HG02759 (cell line): ENCODE measurements around the gene INSYN1.
"Not testable (repeated sequence)": the region's sequence is repeated elsewhere in the genome, so short reads cannot be mapped to it uniquely, and the experiment has no call there.

Source experiments
- ATAC-seq: cut with Tn5 transposase; IDR thresholded peaks from one replicate; pipeline ENCODE4 v1.9.1; 2021; ENCODE audit warnings: mild to moderate bottlenecking, moderate library complexity; ENCODE audit not compliant: unreplicated experiment

The INSYN1 gene

DNA sequence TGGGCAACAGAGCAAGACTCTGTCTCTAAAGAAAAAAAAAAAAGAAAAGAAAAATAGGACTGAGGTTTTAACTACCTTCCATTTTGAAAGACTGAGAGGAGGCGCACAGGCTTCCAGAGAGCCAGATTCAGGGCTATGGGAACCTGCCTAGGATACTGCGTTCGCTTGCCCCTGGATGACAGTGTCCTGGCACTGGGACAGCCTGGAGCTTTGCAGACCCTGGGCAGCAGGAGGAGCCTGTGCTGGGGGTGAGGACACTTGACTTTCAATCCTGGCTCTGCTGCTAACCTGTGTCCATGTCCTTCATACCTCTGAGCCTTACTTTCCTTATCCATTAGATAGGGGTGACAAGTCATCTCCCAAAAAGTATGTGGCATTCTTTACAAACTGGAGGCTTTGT is 37.7 kb downstream of the INSYN1 start:
- no peak for ATAC-seq

DNA sequence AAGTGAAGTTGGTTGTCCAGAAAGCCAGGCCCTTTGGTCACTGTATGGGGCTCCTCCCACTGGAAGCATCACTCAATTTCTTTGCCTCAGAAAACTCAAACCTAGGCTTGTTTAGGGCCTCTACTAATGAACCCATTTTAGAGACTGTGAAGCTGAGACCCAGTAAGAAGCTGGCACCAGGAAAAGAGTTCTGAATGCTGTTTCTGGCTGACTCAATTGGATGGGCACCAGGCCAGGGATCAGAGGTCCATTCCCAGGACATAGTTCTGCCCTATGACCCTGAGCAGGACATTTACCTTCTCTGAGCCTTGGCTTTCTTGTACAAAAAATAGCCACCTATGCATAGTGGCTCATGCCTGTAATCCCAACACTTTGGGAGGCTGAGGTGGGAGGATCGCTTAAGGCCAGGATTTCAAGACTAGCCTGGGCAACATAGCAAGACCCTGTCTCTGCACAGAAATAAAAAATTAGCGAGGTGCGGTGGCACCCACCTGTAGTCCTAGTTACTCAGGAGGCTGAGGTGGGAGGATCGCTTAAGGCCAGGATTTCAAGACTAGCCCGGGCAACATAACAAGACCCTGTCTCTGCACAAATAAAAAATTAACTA is 38.4 kb downstream of the INSYN1 start:
- ATAC-seq, result no peak

DNA sequence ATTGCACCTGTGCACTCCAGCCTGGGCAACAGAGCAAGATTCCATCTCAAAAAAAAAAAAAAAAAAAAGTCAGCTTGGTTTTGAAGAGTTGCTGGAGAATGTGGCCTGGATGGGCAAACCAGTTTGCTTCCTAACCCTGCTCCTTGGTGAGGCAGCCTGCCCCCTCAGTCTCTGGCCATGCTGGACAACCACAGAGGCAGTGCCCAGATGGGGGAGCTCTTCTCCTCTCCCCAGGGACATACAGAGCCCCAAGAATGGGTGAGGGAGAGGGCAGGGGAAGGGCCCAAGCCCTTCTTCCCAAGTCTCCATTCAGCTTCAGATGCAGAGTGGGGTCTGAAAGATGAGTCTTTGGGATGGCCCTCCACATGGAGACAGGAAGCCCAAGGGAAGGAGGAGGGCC is 41.0 kb downstream of the INSYN1 start:
- ATAC-seq, result no peak

DNA sequence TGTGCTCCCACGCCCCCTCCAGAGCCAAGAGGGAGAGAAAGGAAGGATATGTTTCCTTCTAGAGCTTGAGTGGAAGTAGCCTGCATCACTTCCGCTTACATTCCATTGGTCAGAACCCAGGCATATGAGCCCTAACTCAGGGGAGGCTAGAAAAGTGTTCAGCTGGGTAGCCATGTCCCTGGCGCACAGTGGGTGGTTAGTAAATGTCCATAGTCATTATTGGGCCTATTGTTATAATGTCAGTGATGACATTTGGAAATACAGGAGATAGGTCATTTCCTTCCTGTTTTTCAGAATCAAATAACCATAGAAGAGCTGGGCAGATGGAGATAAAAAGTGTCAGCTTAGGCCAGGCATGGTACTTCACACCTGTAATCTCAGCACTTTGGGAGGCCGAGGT is 41.6 kb downstream of the INSYN1 start:
- no peak for ATAC-seq

DNA sequence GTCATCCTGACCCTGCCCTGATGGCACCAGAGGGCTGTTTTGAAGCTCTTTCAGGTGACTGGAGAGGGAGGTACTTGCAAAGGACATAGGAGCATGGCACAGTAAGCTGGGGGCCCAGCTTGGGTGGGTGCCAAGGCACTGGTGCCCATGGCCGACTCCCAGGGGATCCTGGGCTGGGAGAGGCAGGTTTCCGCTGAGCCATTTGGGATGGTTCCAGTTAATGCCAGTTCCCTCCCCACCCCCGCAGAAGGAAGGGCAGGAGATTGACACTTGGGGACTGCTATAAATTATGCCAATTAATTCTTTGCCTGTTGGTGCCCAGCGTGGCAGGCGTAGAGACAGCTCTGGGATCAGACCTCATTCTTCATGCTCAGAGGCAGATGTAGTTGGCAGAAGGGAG is 42.8 kb downstream of the INSYN1 start:
- ATAC-seq, result no peak

DNA sequence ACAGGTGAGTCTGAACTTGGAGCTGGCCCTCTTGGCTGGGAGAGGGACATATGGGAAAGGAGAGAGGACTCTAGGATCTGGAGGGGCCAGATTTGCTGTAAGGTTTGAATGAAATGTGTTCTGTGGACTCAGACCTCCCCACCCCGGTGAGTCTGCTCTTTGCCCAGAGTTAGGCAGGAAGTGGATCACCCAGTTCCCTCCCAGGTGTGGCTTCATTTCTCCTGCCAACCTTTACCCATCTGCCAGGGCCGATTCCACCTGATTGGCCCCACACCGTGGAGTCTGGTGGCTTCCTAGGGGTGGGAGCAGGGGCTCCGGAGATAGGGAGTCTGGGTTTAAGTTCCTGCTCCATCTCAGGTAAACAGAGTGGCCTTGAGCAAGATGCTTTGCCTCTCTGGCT is 43.5 kb downstream of the INSYN1 start:
- ATAC-seq, result no peak

DNA sequence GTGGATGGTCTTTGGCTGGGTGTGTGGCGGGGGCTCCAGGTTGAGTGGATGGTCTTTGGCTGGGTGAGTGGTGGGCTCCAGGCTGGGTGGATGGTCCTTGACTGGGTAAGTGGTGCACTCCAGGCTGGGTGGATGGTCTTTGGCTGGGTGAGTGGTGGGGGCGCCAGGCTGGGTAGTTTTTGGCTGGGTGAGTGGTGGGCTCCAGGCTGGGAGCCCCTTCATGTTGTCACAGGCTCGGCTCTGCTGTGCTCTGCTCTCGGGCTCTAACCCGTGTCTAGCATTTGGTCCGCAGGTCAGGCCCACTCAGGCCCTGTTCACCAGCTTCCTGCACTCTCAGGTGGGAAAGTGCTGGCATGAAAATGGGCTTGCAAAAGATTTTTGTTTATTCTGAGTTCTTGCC is 43.9 kb downstream of the INSYN1 start:
- ATAC-seq, result no peak

DNA sequence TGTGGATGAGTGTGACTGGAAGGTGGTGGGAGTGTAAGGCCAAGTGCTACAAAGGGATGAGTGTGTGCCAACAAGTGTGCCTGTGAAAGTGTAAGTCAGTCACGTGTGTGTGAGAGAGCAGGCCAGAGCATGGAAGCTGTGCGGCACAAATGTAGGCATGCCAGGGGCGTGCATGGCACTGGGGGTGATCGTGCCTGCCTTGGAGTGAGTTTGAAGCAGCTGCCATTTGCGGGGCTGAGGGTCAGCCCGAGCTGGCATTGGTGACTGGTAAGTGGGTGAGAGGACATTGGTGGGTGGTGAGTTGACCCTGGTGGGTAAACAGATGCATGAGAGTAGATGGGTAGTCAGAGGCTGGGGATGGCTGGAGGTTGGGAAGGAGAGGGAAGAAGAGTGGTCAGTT is 44.5 kb downstream of the INSYN1 start:
- ATAC-seq, result no peak

DNA sequence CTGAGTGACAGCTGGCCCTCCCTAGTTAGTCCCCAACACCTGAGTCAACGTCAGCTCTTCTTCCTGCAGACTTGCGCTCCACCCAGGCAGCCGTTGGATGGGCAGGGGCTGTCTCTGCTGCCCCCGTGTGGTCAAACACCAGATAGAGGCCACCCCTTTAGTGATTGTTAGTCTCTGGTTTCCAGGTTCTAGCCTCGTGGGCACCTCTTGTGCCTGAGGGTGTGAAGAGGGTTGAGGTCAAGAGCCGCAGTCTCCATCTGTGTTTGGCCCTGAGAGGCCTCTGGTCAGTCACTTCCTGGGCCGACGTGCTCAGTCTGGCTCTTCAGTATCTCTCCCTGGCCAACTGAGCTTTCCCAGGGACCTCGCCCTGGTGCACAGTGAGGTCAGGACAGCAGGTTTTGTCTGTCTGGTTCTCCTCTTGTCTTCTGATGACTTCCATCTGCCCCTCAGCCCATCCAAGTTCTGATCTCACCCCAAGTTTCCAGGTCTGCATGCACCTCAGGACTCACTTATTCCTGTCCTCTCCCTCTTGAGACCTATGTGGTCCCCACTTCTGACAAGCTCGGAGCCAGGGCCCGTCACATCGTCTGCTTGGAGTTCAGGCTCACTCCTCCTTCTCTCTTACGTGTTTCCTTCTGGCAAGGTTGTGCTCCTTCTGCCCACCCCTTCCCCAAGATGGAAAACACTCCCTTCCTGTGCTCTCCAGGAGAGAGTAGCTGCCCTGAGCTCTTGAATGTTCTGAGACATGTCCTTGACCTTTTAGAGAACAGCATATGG is 48.1 kb downstream of the INSYN1 start:
- ATAC-seq, result no peak

DNA sequence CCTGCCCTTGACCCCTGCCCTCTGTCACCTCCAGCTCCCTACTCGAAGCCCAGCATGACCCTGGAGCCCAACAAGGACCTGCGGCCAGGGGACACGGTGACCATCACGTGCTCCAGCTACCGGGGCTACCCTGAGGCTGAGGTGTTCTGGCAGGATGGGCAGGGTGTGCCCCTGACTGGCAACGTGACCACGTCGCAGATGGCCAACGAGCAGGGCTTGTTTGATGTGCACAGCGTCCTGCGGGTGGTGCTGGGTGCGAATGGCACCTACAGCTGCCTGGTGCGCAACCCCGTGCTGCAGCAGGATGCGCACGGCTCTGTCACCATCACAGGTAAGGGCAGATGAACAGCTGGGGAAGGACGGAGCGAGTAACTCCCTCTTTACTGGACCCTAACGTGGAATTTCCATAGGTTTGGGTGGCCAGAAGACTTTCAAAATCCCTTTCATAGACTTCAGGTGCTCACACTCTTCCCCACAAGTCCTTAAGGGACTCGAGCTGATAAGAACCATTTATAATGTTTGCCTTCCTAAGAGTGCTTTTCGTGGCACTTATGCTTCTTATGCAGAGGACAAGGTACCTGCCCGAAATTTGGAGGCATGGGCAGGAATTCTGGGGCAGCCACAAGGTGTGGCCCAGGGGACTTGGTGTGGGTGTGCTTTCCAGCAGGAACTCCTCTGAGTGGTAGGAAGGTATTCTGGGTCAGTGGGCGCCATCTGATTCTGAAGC is 48.8 kb downstream of the INSYN1 start:
- not testable (repeated sequence) for ATAC-seq

DNA sequence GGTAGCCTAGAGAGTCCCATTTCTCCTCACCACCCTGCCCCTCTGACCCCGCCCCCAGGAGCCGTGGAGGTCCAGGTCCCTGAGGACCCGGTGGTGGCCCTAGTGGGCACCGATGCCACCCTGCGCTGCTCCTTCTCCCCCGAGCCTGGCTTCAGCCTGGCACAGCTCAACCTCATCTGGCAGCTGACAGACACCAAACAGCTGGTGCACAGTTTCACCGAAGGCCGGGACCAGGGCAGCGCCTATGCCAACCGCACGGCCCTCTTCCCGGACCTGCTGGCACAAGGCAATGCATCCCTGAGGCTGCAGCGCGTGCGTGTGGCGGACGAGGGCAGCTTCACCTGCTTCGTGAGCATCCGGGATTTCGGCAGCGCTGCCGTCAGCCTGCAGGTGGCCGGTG is 49.5 kb downstream of the INSYN1 start:
- not testable (repeated sequence) for ATAC-seq

DNA sequence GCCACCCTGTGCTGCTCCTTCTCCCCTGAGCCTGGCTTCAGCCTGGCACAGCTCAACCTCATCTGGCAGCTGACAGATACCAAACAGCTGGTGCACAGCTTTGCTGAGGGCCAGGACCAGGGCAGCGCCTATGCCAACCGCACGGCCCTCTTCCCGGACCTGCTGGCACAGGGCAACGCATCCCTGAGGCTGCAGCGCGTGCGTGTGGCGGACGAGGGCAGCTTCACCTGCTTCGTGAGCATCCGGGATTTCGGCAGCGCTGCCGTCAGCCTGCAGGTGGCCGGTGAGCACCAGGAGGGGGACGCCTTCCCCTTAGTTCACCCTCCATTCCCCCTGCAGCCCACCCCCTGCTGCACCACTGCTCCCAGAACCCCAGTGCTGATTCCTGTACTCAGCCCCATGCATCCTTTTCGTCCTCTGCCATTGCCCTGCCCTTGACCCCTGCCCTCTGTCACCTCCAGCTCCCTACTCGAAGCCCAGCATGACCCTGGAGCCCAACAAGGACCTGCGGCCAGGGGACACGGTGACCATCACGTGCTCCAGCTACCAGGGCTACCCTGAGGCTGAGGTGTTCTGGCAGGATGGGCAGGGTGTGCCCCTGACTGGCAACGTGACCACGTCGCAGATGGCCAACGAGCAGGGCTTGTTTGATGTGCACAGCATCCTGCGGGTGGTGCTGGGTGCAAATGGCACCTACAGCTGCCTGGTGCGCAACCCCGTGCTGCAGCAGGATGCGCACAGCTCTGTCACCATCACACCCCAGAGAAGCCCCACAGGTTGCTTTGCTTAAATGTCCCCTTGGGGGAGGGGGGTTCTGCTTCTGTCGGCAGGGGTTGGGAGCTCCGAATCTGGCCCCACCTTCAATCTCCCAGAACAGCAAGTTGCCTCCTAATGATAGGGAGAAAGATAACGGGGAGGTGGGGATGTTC is 50.6 kb downstream of the INSYN1 start:
- not testable (repeated sequence) for ATAC-seq

DNA sequence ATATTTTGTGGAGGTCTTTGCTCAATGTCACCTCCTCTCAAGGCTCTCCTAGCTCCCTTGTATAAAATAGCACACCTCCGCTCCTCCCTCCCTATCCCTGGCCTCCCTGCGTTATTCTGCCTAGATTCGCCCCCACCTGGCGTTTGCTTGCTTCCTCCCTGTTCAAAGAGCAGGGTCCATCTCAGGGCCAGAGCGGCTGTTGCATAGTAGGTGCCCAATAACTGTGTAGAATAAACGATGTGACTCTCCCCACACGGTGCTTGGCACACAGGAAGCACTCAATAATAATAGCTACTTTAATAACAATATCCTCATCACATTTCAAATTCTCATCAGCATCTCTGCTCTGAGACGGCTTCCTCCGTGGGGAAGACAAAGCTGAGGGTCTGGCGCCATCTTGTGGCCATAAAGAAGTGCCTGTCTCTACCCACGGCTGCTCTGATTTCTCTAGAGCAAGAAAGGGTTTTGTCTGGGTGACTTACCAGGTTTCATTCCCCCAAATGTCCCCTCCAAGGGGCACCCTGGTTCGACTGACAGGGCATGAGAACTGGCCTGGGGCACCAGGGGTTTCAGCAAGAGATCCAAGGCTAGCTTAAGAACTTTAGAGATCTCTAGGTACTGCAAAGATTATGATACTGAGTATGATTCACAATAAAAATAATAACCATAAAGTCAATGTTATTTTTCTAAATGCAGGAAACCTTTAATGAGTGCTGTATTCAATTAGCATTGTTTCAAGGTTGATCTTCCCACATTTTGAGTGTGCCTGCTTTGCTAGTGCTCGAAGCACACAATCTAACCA is 52.9 kb downstream of the INSYN1 start:
- ATAC-seq, result no peak

DNA sequence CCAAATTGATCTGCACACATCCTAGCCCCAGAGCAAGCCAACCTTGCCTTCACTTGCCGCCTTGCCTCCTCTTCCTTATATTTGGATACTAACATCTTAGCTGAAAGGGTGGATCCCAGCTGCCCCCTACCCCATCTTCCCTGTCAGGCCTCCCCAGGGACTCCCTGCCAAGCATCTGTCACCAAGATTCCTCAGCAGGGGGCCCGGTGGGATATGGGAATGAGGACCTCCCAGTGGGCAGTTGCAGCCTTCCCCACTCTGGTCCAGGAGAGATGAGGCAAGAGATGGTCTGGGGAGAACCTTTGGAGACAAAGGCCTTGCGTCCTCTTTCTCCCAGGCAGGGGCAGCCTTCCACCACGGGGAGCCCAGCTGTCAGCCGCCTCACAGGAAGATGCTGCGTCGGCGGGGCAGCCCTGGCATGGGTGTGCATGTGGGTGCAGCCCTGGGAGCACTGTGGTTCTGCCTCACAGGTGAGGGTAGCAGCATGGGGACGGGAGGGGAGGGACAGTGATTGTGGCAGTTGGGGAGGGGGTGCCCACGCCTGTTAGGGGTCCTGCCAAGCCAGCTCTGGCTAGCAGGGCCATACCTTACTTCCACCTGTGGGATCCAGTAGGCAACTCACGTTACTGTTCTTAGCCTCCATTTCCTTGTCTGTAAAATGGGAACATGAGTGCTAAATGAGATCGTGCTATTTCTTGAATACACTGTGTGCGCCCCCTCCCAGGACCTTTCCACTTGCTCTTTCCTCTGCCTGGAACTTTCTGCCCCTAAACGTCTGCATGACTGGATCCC is 53.7 kb downstream of the INSYN1 start:
- no peak for ATAC-seq

DNA sequence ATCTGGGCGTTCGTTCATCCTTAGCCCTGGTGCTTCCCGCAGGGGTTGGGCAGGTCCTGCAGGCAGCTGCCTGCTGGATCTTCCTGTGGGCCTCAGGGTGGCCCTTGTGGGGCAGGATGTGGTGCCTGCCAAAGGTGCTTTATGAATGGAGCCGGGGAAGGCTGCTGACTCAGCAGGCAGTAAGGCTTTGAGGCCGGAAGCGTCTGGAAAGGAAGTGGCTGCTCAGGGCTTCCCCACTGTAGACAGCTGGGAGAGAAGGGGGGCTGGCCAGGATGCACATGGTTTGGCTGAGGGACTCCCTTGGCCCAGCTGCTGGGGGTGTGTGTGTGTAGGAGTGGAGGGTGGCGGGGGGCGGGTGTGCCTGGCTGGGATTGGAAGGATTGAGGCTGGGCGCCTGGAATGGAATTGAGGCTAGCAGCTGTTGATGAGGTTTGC is 56.1 kb downstream of the INSYN1 start:
- ATAC-seq, result peak; percentile 75

DNA sequence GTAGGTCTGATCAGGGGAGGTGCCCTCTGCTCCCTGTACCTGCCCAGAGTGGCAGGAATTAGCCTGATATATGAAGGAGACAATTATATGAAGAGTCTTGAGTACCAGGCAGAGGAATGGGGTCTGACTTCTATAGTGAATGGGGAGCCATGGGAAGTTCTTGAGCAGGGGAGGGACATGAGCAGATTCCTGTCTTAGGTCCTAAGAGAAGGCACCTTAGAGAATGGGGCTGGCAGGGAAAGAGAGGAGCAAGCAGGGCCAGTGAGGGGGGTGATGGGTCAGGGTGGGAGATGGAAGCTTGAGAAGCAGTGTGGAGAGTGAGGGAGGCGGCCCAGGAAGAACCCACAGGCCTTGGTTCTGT is 56.5 kb downstream of the INSYN1 start:
- ATAC-seq, result no peak

DNA sequence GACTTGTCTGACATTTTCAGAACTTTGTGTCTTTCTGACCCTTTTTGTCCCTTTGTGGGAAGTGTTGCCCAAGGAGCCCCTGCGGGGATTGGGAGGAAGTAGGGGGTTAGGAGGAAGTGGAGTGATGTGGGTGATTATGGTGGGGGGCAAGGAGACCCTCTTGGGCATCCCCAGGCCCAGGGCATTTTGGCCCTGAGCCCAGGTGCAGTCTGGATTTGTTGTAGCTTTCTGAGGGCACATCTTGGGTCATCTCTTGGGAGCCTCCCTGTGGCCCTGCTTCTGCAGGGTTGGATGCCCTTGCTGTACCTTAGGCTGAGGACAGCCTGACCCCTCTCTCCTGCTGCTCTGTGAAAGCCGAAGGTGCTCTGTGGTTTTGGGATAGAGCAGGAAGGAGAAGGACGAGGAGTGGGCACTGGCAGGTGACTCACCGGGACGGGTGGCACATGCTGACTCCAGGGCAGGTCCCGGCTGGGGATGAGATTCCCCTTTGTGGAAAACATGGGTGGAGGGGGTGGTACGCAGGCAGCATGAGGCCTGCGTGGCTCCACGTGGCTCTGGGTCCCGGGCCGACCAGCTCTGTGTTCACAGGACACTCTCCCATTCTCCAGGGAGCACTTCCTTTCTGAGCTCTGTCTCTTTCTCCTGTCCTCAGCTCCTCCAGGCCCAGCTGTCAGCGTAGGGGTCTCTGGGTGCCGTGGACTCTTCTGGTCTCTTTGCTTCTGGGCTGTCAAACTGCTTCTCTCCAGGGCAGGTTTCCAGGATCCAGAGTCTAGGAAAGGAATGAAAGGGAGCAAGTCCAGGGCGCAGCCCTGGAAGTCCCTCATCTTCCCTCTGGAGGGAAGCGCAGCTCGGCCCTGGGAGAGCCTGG is 57.1 kb downstream of the INSYN1 start:
- no peak for ATAC-seq

DNA sequence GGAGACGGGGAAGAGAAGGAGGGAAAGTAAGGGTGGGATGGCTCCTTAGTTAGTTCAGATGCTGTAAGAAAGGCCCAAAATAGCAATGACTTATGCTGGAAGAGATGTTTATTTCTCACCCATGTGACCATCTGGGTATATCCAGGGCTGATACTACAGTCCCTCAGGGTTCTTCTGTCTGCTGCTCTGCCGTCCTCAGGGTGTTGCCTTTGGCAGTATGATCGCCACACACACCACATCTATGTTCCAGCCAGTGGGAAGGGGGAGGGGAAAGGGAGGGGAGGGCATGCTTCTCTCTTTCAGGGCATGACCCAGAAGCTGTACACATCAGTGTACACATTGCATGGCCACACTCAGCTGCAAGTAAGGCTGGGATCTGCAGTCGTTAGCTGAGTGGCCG is 58.7 kb downstream of the INSYN1 start:
- ATAC-seq, result no peak
